ENCODE data around the gene KCNQ1.

The KCNQ1 gene

GRCh38 chr11:2760196-2760871 is 315.5 kb downstream of the KCNQ1 start:
- peak; percentile 52 for DNase-seq

DNA sequence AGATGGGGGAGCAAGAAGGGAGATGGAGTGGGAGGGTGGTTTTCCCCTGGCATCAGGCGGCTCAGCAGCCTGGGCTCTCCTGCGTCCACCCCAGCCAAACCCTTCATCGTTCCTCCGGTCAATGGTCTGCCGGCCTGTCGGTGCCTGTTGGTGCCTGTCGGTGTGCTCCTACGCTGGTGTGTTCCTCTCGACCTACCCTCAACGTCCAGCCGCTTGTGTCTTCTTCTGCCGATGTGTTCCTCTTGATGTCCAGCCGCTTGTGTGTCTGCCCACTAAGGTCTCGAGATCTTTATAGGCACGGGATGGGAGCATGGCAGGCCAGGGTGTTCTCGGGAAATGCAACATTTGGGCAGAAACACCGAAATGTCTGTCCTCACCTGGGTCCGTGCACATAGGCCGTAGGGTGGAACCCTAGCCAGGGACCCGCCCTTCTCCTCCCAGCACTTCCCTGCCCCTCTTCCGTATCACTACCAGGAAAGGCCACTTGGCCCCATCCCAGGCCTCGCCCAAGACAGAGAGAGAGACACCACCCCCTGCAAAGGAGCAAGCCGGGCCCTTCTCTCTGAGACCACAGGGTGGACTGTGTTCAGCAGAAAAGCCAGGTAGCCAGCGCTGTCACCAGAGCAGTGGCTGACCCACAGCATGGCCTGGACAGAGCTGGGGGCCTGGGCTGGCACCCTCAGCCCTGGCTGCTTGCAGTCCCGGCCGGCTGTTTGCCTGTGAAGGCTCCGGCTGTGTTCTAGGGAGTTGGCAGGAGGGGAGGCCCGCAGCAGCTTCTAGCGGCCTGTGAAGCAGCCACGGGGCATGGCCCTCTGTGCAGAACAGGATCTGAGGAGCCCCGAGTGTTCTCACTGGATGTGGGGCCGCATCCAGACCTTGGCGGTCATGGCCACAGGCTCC is 316.6 kb downstream of the KCNQ1 start:
- no peak for DNase-seq

DNA sequence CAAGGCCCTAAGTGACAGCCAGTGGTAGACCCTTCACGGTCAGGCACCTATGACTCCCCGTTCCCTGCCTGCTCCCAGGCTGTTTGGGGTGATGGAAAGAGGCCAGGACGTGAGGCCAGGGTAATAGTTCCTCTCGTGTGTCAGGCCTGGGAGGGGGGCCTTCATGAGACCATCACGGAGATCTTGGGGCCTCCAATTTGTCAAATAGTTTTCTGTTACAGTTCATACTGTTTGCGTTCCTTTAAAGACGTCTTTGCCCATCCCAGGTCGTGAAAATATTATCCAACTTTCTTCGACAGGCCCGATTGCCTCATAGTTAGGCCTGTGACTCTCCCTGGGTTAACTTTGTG is 317.2 kb downstream of the KCNQ1 start:
- no peak for DNase-seq

- DNase-seq, result no peak
These were observed 317.6 kb downstream of the KCNQ1 start for GRCh38 chr11:2762451-2762850.

DNA sequence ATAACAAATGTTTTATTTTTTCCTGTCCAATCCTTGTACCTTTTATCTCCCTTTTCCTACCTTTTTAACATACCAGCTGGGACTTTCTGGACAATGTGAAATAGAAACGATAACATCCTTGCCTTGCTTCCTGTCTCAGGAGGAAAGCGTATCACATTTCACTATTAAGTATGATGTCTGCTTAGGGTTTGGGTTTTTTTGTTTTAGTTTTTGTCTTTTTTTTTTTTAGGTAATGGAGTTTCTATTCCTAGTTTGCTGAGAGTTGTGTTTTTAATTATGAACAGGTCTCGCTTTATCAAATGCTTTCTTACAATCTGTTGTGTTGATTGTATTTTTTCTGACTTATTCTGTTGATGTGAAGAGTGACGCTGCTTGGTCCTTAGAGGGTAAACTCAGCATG is 319.2 kb downstream of the KCNQ1 start:
- DNase-seq, result no peak

DNA sequence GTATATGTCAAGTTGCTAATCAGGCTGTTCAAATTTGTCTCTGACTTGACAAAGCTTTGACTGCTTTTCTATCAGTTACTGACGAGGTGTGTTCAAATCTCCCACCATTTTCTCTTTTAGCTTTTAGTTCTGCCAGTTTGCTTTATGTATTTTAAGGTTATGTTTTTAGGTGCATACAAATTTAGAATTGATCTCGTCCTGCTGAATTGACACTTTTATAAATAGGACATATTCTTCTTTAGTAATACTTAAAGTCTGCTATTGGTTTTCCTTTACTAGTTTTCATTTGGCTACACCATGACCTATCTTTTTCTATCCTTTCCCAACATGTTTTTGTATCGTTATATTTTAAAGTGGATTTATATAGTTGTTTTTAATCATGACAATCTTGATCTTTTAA is 320.7 kb downstream of the KCNQ1 start:
- DNase-seq, result no peak

GRCh38 chr11:2766166-2766565 is 321.4 kb downstream of the KCNQ1 start:
- no peak for DNase-seq

- DNase-seq, result no peak
These were observed 322.3 kb downstream of the KCNQ1 start for GRCh38 chr11:2767071-2767470.

GRCh38 chr11:2767801-2768200 is 323.0 kb downstream of the KCNQ1 start:
- no peak for DNase-seq

- DNase-seq, result no peak
These were observed 323.9 kb downstream of the KCNQ1 start for GRCh38 chr11:2768471-2769408.

GRCh38 chr11:2769409-2770095 is 324.7 kb downstream of the KCNQ1 start:
- no peak for DNase-seq

- DNase-seq, result no peak
These were observed 325.4 kb downstream of the KCNQ1 start for GRCh38 chr11:2770096-2770751.

DNA sequence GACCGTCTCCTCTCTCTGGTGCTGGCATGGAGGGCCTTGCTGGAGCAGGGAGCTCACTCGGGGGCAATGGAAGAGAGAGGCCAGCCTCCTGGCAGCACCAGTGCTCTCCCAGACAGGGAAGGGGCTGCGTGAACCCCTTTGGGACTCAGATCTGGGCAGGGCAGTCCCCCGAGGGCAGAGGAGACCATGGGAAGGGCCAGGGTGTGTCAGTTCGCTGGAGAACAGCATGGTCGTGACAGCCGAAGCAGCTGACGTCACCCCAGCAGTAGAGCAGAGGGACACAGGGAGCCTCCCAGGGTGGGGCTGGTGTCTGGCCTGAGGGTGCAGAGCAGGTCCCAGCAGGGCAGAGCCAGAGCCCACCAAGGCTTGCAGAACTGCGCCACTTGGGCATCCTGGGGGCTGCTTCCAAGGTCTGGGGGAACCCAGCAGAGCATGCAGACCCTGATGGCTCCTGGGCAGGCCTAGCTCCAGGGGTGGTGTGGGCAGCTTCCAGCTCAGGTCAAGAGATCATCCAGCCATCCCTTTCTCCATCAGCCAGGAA is 326.0 kb downstream of the KCNQ1 start:
- no peak for DNase-seq

DNA sequence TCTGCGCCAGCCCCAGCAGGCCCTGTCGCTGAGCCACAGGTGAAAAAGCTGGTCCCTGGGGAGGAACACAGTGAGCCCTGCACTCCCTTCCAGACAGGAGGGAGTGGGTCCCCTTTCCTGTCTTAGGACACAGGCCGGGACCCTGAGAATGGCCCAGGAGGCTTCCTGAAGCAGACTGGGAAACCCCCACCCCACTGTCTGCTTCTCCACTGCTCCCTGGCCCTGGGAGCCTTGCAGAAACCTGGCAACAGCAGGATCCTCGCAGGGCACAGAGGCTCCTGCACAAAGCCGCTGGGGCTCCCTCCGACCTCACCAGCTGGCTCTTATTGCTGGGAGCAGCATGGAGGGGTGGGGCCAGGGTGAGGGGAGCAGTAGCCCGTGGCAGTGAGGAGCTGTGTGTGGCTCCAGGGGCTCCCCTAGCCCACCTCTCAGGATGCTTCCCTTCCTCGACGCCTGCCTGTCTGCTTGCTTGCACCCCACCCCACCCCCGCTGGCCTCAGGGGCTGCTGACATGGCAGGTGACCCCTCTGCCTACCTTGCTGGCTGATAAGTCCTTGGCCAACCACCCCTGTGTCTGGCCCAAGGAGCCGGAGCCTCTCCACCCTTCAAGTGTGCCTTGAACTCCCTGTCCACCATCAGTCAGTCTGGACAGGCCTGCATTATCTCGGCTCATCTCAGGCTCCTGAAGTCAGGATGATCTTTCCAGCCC is 327.1 kb downstream of the KCNQ1 start:
- peak; percentile 53 for DNase-seq

GRCh38 chr11:2772544-2773031 is 327.8 kb downstream of the KCNQ1 start:
- no peak for DNase-seq

DNA sequence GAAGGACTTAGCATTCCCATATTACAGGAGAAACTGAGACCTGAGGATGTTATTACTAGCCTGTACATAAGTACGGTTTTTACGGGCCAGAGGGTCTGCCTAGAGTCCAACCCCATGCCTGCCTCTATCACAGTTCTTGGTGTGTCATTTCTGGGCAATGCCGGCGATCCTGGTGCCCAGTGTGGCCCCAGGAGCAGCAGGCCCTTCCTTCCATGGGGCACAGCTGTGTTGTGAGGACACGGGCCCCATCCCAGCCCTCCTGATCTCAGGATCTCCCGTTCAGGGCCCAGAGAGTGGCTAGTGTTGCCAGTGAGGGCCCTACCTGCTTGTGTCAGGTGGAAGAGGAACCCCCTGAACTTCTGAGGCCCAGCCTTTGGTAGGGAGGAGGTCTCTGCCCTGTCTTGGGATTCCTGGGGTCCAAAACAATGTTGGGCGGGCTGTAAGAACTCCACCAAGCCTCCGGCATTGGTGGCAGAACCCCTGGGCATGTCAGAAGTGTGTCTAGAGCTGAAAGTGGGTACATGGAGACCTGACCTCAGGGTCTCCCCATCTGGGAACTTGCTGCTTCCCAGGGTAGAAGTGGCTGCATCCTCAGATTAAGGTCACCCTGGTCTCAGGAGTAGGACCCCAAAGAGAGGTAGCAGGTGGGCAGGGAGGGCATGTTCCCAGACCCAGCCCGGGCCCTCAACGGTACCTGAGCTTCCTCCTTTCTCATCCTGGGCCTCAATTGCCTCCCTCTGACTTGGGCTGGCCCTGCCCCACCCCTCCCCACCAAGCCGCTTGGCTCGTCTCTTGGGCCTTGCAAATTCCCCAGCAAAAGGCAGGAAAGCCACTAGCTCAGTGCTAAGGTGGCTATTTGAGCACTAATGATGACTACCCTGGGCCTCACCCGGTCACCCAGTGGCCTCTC is 329.6 kb downstream of the KCNQ1 start:
- DNase-seq, result no peak

DNA sequence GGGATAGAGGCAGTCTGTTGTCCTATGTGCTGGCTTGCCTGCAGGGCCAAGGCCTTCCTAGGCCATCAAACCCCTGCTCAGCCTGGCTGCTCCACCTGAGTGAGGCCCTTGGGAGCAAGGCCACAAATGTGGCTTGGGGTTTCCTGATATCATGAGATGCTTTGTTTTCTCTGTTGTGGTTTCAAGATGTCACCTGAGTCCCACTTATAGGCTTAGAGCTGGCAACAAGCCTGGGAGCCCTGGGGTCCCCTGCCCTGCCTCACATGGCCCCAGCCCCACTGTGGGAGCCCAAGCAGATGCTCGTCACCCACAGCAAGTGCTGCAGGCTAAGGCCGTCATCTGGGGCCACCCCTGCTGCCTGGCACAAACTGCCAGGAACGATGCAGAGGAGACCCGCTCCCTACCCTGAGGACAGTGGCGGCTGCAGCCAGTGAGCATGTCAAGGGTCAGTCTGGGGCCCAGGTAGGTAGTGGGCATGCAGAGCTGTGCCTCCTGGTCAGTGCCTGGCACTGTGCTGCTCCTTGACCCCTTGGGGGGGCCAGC is 330.3 kb downstream of the KCNQ1 start:
- DNase-seq, result no peak

DNA sequence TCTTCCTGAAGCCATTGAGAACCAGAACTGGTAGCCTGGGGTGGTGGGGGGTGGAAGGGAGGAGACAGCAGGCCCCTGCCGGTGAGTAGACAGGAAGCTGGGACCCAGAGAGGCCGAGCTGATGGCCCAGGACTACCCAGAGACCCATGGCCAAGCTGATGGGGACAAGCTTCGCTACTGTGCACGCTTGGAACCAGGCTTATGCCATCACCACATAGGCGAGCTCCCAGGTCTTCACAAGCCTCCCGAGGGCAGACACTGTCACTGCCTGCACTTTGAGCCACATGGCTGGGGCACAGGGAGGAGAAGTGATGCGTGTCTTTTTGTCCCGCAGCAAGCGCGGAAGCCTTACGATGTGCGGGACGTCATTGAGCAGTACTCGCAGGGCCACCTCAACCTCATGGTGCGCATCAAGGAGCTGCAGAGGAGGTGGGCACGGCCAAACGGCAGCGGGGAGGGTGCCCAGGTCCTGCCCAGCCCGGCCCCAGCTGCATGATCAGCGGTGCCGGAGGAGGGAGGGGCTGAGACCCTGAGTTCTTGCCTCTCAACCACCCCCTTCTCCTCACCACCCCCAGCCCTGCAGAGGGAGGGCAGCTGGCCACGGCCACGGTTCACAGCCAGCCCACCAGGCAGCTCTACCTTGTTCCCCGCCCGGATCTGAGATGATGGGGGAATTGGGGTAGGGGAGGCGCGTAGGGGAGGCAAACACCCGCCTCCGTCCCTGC is 331.0 kb downstream of the KCNQ1 start:
- DNase-seq, result no peak
